Keratinocyte (primary cell): ENCODE data around the gene KRTAP2-2.
"Not testable (repeated sequence)": the region's sequence is repeated elsewhere in the genome, so short reads cannot be mapped to it uniquely, and the experiment has no call there.

ENCODE experiments used
- CTCF ChIP-seq, 3 experiments: IDR thresholded peaks in 1 of 3; conservative IDR thresholded peaks in 1 of 3; optimal IDR thresholded peaks in 1 of 3; 2 replicates in 2 of 3; 3 replicates in 1 of 3; pipeline versions ENCODE3 to v1.5.1; 2011; ENCODE audit warnings: low read length in 3 of 3, mild to moderate bottlenecking in 3 of 3, moderate library complexity in 2 of 3, control low read depth in 1 of 3, inconsistent platforms in 1 of 3; ENCODE audit not compliant: insufficient read depth in 2 of 3; ENCODE audit errors: extremely low read depth in 1 of 3
- EZH2 ChIP-seq: IDR thresholded peaks from one replicate; pipeline ENCODE4 v1.6.1; 2012; ENCODE audit warnings: inconsistent platforms, mild to moderate bottlenecking, low read length, moderate library complexity

DNA sequence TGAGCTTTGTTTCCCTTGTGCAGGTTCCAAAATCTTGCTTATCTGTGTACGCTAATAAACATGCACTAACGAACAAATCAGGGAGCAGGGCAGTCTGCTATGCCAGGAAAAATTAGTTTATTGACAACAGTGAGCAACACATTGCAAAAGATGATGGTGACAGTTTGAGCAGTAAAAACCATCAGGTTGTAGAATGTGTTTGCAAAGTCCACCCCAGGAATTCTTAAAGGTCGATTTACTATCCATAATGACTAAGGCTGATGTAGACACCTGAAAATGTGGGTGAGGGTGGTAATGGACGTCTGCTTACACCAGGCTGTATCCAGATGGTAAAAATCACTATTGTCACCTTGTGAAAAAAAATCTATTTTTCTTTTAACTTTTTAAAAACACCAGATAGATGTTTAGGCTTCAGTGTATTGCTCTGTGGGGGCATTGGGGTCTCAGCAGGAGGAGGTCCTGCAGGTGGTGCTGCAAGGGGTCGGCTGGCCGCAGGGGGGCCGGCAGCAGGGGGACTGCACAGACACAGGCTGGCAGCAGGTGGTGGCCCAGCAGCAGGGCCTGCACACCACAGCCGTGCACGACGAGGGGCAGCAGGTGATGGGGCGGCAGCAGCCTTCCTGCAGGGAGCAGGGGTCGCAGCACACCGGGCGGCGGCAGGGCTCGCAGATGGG is 10.1 kb upstream of the KRTAP2-2 start:
- TF ChIP-seq CTCF (optimal IDR thresholded peaks at IDR 0.05 in 1 of 3, IDR thresholded peaks at IDR 0.05 in 1 of 3, conservative IDR thresholded peaks at IDR 0.05 in 1 of 3; ENCODE audit: extremely low read depth in 1 of 3, insufficient read depth in 2 of 3, low read length in 3 of 3); EZH2: not testable (repeated sequence)
